GM21423 (cell line): Measurements from ENCODE around the gene INPP4B.

Experiments used
- ATAC-seq: cut with Tn5 transposase; IDR thresholded peaks from one replicate; pipeline ENCODE4 v1.9.1; 2021; ENCODE audit warnings: mild to moderate bottlenecking, moderate library complexity; ENCODE audit not compliant: unreplicated experiment

Gene INPP4B

GRCh38 chr4:142497606-142498005, 348.5 kb downstream of the INPP4B start:
- no peak for ATAC-seq

DNA sequence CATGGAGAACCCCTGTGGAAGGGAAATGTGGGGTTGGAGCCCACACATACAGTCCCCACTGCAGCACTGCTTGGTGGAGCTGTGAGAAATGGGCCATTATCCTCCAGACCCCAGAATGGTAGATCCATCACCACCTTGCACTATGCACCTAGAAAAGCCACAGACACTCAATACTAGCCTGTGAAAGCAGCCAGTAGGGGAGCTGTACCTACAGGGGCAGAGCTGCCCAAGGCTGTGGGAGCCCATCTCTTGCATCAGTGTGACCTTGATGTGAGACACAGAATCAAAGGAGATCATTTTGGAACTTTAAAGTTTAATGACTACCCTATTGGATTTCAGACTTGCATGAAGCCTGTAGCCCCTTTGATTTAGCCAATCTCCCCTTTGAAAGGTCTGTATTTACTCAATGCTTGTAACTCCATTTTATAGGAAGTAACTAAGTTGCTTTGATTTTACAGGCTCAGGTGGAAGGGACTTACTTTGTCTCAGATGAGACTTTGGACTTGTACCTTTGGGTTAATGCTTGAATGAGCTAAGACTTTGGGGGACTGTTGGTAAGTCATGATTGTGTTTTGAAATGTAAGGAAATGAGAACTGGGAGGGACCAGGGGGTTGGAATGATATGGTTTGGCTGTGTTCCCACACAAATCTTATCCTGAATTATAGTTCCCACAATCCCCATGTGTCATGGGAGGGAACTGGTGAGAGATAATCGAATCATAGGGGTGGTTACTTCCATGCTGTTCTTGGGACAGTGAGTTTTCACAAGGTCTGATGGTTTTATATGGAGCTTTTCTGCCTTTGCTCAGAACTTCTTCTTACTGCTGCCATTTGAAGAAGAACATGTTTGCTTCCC, 352.6 kb downstream of the INPP4B start:
- no peak for ATAC-seq

- no peak for ATAC-seq
Measured at GRCh38 chr4:142485452-142485851, 360.6 kb downstream of the INPP4B start.

DNA sequence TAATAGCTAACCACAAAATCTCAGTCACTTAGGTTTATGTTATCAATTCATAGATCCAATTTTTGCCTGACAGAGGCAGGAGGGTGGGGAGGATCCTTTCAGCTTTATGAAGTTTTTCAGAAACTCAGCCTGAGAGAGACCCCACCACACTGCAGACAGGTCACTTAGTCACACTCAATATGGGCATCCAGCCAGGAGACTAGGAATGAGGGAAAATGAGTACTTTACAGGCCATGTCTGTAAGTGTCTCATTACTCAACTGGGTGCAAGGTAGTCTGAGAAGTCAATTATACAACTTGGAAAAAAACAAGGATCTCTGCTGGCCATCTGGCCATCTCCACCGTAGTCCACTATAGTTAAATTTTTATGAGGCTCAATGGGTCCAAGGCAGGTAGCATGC, 365.9 kb downstream of the INPP4B start:
- ATAC-seq = no peak

DNA sequence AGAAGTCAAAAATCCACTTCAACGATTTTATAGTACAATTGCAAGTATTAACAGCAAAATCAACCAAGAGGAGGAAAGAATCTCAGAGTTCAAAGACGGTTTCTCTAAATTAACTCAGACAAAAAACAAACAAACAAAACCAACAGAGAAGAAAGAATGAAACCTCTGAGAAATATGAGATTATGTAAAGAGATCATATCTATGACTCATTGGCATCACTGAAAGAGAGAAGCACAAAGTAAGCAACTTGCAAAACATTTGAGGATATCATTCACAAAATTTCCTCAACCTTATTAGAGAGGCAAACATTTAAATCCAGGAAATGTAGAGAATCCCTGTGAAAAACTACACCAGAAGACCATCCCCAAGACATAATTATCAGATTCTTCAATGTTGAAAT, 370.4 kb downstream of the INPP4B start:
- ATAC-seq = no peak

GRCh38 chr4:142474398-142475087, 371.6 kb downstream of the INPP4B start:
- ATAC-seq = no peak

GRCh38 chr4:142473960-142474338, 372.2 kb downstream of the INPP4B start:
- no peak for ATAC-seq

DNA sequence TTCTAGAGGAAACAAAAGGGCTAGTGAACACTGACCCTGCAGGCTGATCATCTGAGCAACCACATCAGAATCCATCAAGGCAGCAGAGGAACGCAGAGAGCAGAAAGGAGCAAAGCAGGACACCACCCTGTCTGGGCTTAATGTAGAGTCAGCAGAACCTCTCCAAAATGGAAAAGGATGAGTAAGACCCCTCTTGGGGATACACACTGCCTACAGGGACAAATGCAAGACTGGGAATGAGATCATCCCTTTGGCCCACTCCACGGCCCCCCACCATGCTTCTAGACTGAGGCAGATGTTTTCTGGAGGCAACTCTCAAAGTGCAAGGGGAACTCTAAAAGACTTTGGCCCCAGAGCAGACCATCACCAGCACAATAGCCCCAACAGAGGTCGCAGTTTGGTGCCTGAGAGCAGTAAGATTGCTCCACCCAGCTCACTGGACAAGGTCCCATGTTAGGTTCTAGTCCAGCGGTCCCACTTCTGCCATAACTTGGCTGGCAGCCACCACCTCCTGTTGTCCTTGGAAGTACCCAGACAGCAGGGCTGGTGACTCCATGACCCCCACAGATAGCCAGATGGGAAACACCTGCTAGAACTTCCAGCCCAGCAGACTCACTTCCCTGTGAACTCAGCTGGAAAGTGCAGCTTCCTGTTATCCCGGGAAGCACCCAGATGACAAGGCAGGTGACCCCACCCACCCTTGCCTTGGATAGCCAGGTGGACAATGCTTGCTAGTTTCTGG, 372.7 kb downstream of the INPP4B start:
- ATAC-seq = no peak

DNA sequence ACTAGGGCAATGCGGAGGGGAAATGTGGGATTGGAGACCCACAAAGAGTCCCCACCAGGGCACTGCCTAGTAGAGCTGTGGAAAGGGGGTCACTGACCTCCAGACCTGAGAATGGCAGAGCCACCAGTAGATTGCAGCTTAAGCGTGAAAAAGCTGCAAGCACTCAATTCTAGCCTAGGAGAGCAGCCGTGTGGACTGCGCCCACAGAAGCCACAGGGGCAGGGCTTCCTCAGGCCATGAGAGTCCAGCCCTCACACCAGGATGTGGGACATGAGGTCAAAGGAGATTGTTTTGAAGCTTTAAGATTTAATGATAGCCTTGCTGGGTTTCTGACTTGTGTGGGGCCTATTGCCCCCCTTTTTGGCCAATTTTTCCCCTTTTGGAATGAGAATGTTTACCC, 379.0 kb downstream of the INPP4B start:
- ATAC-seq = no peak

DNA sequence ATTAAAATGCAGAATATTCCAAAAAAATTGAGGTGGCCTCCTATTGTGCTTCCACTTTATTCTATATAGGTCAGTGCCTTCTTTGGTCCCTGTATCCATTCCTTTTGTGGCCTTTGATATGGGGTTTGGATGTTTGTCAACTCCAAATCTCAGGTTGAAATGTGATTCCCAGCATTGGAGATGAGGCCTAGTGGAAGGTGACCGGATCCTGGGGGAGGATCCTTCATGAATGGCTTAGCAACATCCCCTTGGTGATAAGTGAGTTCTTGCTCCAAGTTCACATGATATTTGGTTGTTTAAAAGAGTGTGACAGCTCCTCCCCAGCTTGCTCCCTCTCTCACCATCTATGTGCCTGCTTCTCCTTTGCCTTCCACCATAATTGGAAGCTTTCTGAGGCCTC, 380.6 kb downstream of the INPP4B start:
- no peak for ATAC-seq

- no peak for ATAC-seq
Measured at GRCh38 chr4:142463206-142463605, 382.9 kb downstream of the INPP4B start.

GRCh38 chr4:142452161-142452855, 393.8 kb downstream of the INPP4B start:
- ATAC-seq = no peak

DNA sequence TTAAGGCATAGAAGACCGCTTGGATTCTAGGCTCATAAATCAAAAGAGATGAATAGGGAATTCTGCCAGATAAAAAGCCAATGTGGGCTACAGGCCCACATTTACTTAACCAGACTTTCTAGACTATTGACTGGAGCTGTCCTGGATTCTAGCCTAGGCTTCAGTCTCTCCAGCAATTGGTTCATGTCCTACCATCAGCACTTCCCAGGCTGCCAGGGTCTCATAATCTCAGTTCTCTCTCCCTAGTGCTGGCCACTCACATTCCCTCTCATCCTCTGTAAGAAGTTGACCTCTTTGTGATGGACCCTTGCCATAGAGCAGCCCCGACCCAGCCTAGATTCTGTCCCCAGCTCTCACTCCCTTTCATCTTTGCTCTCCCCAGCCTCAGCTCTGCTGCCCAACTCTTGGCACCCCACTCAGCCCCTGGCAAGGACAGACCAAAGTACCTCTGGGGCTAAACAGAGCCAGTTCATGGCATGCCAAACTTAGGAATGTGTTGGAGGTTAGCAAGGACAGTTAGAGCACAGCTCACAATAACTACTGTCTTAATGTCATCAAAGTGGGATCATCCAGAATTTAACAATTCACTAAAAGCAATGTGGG, 396.2 kb downstream of the INPP4B start:
- no peak for ATAC-seq

- ATAC-seq = no peak
Measured at GRCh38 chr4:142447009-142447408, 399.1 kb downstream of the INPP4B start.

DNA sequence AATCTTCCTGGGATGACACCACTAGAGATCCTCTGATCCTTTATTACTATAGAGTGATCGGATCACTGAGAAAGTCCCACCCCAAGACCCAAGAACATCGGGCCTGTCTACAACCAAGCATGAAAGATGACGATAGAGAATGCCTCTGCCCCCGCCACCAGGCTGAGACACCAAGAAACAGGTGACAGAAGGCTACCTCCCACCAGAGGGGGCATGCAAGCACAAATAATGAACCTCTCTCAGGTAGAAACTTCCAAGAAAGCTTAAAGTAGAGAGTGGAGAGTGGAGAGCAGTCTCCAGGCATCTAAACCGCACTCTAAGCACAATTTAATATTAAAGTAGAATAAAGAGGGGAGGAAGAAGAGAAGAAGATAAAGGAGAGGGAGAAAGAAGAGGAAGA, 402.6 kb downstream of the INPP4B start:
- no peak for ATAC-seq

DNA sequence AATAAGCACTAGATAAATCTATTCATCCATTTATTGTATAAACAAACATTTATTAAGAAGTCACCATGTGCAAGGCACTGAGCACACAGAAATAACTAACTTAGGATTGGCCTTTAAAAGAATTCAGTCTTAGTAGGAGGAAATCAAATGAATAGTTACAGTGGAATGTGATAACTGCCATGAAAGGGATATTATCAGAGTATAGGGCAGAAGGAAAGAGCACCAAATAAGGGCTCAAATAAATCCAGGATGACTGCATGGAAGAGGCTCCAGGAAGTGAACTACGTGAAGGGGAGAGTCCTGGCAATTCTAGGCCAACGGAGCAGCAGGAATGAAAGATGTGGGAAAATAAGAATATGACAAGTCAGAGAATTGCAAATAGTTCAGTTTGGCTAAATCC, 406.0 kb downstream of the INPP4B start:
- no peak for ATAC-seq

GRCh38 chr4:142435599-142436235, 410.4 kb downstream of the INPP4B start:
- no peak for ATAC-seq

- ATAC-seq = no peak
Measured at GRCh38 chr4:142434519-142435224, 411.4 kb downstream of the INPP4B start.

- ATAC-seq = no peak
Measured at GRCh38 chr4:142428715-142429114, 417.4 kb downstream of the INPP4B start.

DNA sequence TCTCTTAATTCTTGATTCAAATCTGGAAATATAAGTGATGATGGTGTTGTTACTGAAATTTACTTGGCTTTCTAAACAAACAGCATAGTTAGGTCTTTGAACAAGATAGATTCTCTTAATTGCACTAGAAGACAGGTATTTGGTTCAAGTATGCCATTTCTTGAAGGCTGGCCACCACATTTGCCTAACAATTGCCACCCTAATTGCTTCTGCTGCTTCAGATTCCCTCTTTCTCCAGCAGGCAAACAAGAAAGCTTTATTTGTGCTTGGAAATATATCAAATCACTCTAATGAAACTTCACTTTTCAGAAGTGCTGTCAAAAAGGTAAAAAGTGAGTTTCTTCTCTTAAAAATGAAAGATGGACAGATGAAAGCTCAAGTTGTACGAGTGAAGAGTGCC, 418.6 kb downstream of the INPP4B start:
- no peak for ATAC-seq
